ENCODE data around the gene OGFOD2.

DNA sequence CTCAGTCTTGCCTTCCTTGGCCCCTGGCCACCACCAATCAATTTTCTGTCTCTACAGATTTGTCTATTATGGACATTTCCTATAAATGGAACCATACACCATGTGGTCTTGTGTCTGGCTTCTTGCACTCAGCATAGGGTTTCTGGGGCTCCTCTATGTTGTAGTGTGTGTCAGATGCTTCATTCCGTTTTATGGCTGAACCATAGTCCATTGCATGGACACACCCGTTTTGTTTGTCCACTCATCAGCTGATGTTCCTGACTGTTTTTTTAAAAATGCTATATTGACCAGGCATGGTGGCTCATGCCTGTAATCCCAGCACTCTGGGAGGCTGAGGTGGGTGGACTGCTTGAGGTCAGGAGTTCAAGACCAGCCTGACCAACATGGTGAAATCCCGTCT is 26.4 kb downstream of the OGFOD2 start:
- TF ChIP-seq, protein P1, sequence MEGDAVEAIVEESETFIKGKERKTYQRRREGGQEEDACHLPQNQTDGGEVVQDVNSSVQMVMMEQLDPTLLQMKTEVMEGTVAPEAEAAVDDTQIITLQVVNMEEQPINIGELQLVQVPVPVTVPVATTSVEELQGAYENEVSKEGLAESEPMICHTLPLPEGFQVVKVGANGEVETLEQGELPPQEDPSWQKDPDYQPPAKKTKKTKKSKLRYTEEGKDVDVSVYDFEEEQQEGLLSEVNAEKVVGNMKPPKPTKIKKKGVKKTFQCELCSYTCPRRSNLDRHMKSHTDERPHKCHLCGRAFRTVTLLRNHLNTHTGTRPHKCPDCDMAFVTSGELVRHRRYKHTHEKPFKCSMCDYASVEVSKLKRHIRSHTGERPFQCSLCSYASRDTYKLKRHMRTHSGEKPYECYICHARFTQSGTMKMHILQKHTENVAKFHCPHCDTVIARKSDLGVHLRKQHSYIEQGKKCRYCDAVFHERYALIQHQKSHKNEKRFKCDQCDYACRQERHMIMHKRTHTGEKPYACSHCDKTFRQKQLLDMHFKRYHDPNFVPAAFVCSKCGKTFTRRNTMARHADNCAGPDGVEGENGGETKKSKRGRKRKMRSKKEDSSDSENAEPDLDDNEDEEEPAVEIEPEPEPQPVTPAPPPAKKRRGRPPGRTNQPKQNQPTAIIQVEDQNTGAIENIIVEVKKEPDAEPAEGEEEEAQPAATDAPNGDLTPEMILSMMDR (optimal IDR thresholded peaks at IDR 0.05 in 1 of 3, IDR thresholded peaks at IDR 0.05 in 1 of 3, conservative IDR thresholded peaks at IDR 0.05 in 1 of 3; ENCODE audit: extremely low read depth in 1 of 3, insufficient read depth in 2 of 3, low read length in 3 of 3), result no peak
- no peak for TF ChIP-seq EZH2 (IDR thresholded peaks at IDR 0.05; ENCODE audit: low read length)
